Measurements from ENCODE around the gene TMEM176B. TPM values are rescaled to one million over a fixed set of nuclear protein-coding genes. Genes with fewer than 3 reads are reported as not detected.

TMEM176B gene
- total and polyA plus RNA-seq, 2 donors (not counting 3 experiments of a cell fraction or from before 2014, with no cell fraction given) = 0.23 TPM; not detected in 1

GRCh38 chr7:150806454-150806853 lies 6.3 kb upstream of the TMEM176B start:
- no peak for FAIRE-seq
- CTCF ChIA-PET = interaction anchor here (0.7 to 1.4 kb wide), 2 partner anchors 24 to 28 kb away, joined by 4 to 5 read pairs; no protein-coding TSS in a partner anchor
- no TSS peak for BruUV-seq (replicated peaks)

More at GRCh38 chr7:150806454-150806853, 6.3 kb upstream of the TMEM176B start:
- H3K4me2 ChIP-seq (ENCODE audit: insufficient read depth, low read length) = no peak overlapping the region
- no peak overlapping the region for H3K27ac ChIP-seq (ENCODE audit: insufficient read depth, low read depth, low read length)
- H4K20me1 ChIP-seq (replicated peaks; ENCODE audit: control insufficient read depth, extremely low read depth, insufficient read depth, low read length) = no peaks in the 10 kb centered on the region
- POLR2A ChIA-PET = no interaction called here
- no peaks in the 10 kb centered on the region for H3K9me1 ChIP-seq (replicated peaks; ENCODE audit: control insufficient read depth, extremely low read depth, insufficient read depth, low read length)
- no peaks in the 10 kb centered on the region for H3K9me3 ChIP-seq (replicated peaks; ENCODE audit: control insufficient read depth, insufficient read depth, low read length)
- no peak overlapping the region for H3K9ac ChIP-seq (replicated peaks; ENCODE audit: extremely low read depth, insufficient read depth, low read length)
- H3K4me1 ChIP-seq (ENCODE audit: control insufficient read depth, extremely low read depth, insufficient read depth, low read length) = no peaks in the 10 kb centered on the region
- H3K27me3 ChIP-seq (ENCODE audit: control insufficient read depth in 2 of 2, insufficient read depth in 2 of 2, low read length in 2 of 2) = peaks cover 20 to 21% of the 10 kb centered on the region in 2 experiments
- intact Hi-C loops (cut with micrococcal nuclease) (no loop called here), dilution Hi-C loops (cut with MboI; ENCODE audit: extremely low pct_ligation_motif_present, low sequenced_read_pairs) (no loop called here)
- H3K36me3 ChIP-seq (ENCODE audit: control insufficient read depth in 2 of 2, extremely low read depth in 1 of 2, insufficient read depth in 2 of 2, low read length in 2 of 2) = no peaks in the 10 kb centered on the region
- H3K79me2 ChIP-seq (ENCODE audit: control insufficient read depth, insufficient read depth, low read length) = no peaks in the 10 kb centered on the region
- no peak overlapping the region for H2AFZ ChIP-seq (ENCODE audit: low read depth, low read length)
- TF ChIP-seq POLR2AphosphoS5 (IDR thresholded peaks at IDR 0.05; ENCODE audit: insufficient read depth, low read depth, low read length) (no peak), MYC (IDR thresholded peaks at IDR 0.05; ENCODE audit: low read depth, low read length) (no peak), FOS (IDR thresholded peaks at IDR 0.05; ENCODE audit: borderline replicate concordance, insufficient read depth, low read length) (no peak), EZH2 (IDR thresholded peaks at IDR 0.05; ENCODE audit: borderline replicate concordance, low read depth, low read length, severe bottlenecking) (no peak), JUN (IDR thresholded peaks at IDR 0.05; ENCODE audit: borderline replicate concordance, insufficient read depth, insufficient read length, low read depth) (no peak), POLR2A (IDR thresholded peaks at IDR 0.05; ENCODE audit: low read depth, low read length) (no peak), GATA2 (IDR thresholded peaks at IDR 0.05; ENCODE audit: insufficient read depth, insufficient read length, low read depth, low read length) (no peak), MAX (IDR thresholded peaks at IDR 0.05; ENCODE audit: insufficient read depth, insufficient read length) (no peak)
- TF ChIP-seq, protein P1, sequence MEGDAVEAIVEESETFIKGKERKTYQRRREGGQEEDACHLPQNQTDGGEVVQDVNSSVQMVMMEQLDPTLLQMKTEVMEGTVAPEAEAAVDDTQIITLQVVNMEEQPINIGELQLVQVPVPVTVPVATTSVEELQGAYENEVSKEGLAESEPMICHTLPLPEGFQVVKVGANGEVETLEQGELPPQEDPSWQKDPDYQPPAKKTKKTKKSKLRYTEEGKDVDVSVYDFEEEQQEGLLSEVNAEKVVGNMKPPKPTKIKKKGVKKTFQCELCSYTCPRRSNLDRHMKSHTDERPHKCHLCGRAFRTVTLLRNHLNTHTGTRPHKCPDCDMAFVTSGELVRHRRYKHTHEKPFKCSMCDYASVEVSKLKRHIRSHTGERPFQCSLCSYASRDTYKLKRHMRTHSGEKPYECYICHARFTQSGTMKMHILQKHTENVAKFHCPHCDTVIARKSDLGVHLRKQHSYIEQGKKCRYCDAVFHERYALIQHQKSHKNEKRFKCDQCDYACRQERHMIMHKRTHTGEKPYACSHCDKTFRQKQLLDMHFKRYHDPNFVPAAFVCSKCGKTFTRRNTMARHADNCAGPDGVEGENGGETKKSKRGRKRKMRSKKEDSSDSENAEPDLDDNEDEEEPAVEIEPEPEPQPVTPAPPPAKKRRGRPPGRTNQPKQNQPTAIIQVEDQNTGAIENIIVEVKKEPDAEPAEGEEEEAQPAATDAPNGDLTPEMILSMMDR (IDR thresholded peaks at IDR 0.05; ENCODE audit: extremely low read depth in 1 of 2, insufficient read depth in 1 of 2, low read depth in 1 of 2, low read length in 2 of 2) = no peak
- no peak overlapping the region for H3K4me3 ChIP-seq (replicated peaks in 1 of 3; ENCODE audit: insufficient read depth in 1 of 3, low read depth in 1 of 3, low read length in 3 of 3)
- no peak for DNase-seq (ENCODE audit: low read depth, low spot score)
